Endothelial cell (in vitro differentiated cells): ENCODE data around the gene THEM5. TPM values are rescaled to one million over a fixed set of nuclear protein-coding genes. Genes with fewer than 3 reads are reported as not detected.

Experiments used
- DNase-seq: peaks from one replicate; pipeline ENCODE4 v3.0.0; 2021; ENCODE audit warnings: low spot score
- H3K27ac Mint-ChIP-seq: one replicate; pipeline ENCODE4 v1.8.0; 2021; ENCODE audit warnings: mixed read lengths, inconsistent platforms; ENCODE audit not compliant: unreplicated experiment
- H3K27me3 Mint-ChIP-seq: one replicate; pipeline ENCODE4 v1.8.0; 2021; ENCODE audit warnings: mild to moderate bottlenecking, moderate library complexity, mixed read lengths, inconsistent platforms; ENCODE audit not compliant: unreplicated experiment
- H3K36me3 Mint-ChIP-seq: one replicate; pipeline ENCODE4 v1.8.0; 2021; ENCODE audit warnings: mild to moderate bottlenecking, low read depth, mixed read lengths, inconsistent platforms; ENCODE audit not compliant: unreplicated experiment
- H3K4me1 Mint-ChIP-seq: one replicate; pipeline ENCODE4 v1.8.0; 2021; ENCODE audit warnings: mild to moderate bottlenecking, mixed read lengths, inconsistent platforms; ENCODE audit not compliant: unreplicated experiment
- H3K4me3 Mint-ChIP-seq: one replicate; pipeline ENCODE4 v1.8.0; 2021; ENCODE audit warnings: mild to moderate bottlenecking, mixed read lengths, inconsistent platforms; ENCODE audit not compliant: unreplicated experiment
- H3K9me3 Mint-ChIP-seq: one replicate; pipeline ENCODE4 v1.8.0; 2021; ENCODE audit warnings: mixed read lengths, inconsistent platforms; ENCODE audit not compliant: unreplicated experiment
- total RNA-seq: library from RNA; stranded (reverse); fragmentation: NEBNext Ultra II Directional; extraction: Animal tissue kit (Norgen Biotek cat#: 25700); gene quantifications from one replicate; pipeline ENCODE4 v1.2.1, GENCODE V29; 2021; ENCODE audit not compliant: unreplicated experiment
- TF ChIP-seq, protein P1 (sequence below): fragments of 200-600 bp; sonication (generic); IDR thresholded peaks from one replicate; pipeline ENCODE4 v1.5.0; 2021; ENCODE audit warnings: antibody characterized with exemption; ENCODE audit not compliant: unreplicated experiment

Gene THEM5
- total RNA-seq, 1 donor from 2014 or later, result not detected

DNA sequence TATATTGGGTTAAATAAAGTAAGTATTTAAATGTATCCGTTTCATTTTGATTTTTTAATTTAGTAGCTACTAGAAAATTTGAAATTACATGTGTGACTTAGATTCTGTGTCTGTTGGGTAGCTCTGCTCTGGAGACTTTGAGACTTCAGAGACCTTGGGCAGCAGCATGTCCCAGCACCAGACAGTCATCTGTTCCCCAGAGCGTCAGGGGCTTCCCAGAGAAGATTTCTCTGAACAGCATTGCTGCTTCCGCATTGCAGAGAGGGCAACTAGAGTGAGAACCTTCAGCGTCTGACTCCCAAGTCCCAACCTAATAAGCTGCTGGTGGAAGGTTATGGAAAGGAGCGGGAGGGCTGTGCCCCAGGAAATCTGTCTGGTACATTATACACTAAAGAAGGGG lies 54.9 kb downstream of the THEM5 start:
- DNase-seq, result no peak
- H3K9me3 Mint-ChIP-seq, result no peaks in the 10 kb centered on the region
- H3K27ac Mint-ChIP-seq, result no peak overlapping the region
- no peaks in the 10 kb centered on the region for H3K36me3 Mint-ChIP-seq
- peaks cover 21% of the 10 kb centered on the region for H3K4me1 Mint-ChIP-seq
- peaks cover 6% of the 10 kb centered on the region for H3K27me3 Mint-ChIP-seq
- TF ChIP-seq, protein P1, sequence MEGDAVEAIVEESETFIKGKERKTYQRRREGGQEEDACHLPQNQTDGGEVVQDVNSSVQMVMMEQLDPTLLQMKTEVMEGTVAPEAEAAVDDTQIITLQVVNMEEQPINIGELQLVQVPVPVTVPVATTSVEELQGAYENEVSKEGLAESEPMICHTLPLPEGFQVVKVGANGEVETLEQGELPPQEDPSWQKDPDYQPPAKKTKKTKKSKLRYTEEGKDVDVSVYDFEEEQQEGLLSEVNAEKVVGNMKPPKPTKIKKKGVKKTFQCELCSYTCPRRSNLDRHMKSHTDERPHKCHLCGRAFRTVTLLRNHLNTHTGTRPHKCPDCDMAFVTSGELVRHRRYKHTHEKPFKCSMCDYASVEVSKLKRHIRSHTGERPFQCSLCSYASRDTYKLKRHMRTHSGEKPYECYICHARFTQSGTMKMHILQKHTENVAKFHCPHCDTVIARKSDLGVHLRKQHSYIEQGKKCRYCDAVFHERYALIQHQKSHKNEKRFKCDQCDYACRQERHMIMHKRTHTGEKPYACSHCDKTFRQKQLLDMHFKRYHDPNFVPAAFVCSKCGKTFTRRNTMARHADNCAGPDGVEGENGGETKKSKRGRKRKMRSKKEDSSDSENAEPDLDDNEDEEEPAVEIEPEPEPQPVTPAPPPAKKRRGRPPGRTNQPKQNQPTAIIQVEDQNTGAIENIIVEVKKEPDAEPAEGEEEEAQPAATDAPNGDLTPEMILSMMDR, result no peak
- H3K4me3 Mint-ChIP-seq, result no peak overlapping the region

Other genes with a start within 250 kb of the THEM5 start
- gene SNX27, start 241.7 kb downstream of the THEM5 start, total RNA-seq, result 28.9 TPM
- not detected for gene CELF3, start 136.9 kb downstream of the THEM5 start, total RNA-seq
- not detected for gene RIIAD1, start 132.2 kb downstream of the THEM5 start, total RNA-seq
- 99.5 TPM for gene MRPL9, start 90.2 kb downstream of the THEM5 start, total RNA-seq
- 27.2 TPM for gene TDRKH, start 63.2 kb downstream of the THEM5 start, total RNA-seq
- 0.13 TPM for gene LINGO4, start 48.3 kb downstream of the THEM5 start, total RNA-seq
- 1.0 TPM for gene RORC, start 21.9 kb downstream of the THEM5 start, total RNA-seq
- 0.95 TPM for gene C2CD4D, start 13.9 kb downstream of the THEM5 start, total RNA-seq
- 9.0 TPM for gene THEM4, start 55.8 kb upstream of the THEM5 start, total RNA-seq
- gene S100A10, start 140.1 kb upstream of the THEM5 start, total RNA-seq, result 241 TPM
- 1,124 TPM for gene S100A11, start 183.3 kb upstream of the THEM5 start, total RNA-seq
- not detected for gene TCHHL1, start 235.4 kb upstream of the THEM5 start, total RNA-seq